K562 (cell line): Measurements from ENCODE around the gene FCRLA. TPM values are rescaled to one million over a fixed set of nuclear protein-coding genes. Genes with fewer than 3 reads are reported as not detected.

Experiments
- ETV6 ChIP-seq, 3 experiments: fragments of 150-350 bp in 1 of 3; sonication (generic) in 1 of 3; formaldehyde crosslinking in 1 of 3; IDR thresholded peaks; 2 replicates each; pipeline versions ENCODE4 v1.6.1 to v1.8.0; 2014 to 2022; ENCODE audit warnings: borderline replicate concordance in 2 of 3, low read depth in 2 of 3, antibody characterized with exemption in 1 of 3, low read length in 1 of 3, mild to moderate bottlenecking in 1 of 3, missing genetic modification reagents in 1 of 3
- GATAD2B ChIP-seq: fragments of 450-650 bp; IDR thresholded peaks from 2 replicates; pipeline ENCODE4 v1.6.1; 2017; ENCODE audit warnings: mild to moderate bottlenecking, borderline replicate concordance
- HCFC1 ChIP-seq: IDR thresholded peaks from 2 replicates; pipeline ENCODE4 v1.6.1; 2012; ENCODE audit warnings: low read depth, low read length, improper control_type of control experiment
- HDAC6 ChIP-seq: IDR thresholded peaks from 2 replicates; pipeline ENCODE4 v1.6.1; 2012; ENCODE audit warnings: low read depth, mild to moderate bottlenecking, control low read depth, inconsistent platforms, low read length, moderate library complexity
- HNRNPLL ChIP-seq: fragments of 200-400 bp; formaldehyde crosslinking; IDR thresholded peaks from 2 replicates; pipeline ENCODE4 v1.6.1; 2017; ENCODE audit warnings: low read length, low read depth, mild to moderate bottlenecking; ENCODE audit not compliant: poor library complexity, severe bottlenecking
- KLF16 ChIP-seq: IDR thresholded peaks from 2 replicates; pipeline ENCODE4 v1.6.1; 2016; ENCODE audit warnings: antibody characterized with exemption
- NCOA6 ChIP-seq: fragments of 450-650 bp; IDR thresholded peaks from 2 replicates; pipeline ENCODE4 v1.6.1; 2017; ENCODE audit warnings: mild to moderate bottlenecking
- OTX1 ChIP-seq: fragments of 450-650 bp; formaldehyde crosslinking; IDR thresholded peaks from 2 replicates; pipeline ENCODE4 v1.4.0; 2022; ENCODE audit warnings: mild to moderate bottlenecking
- PHF20 ChIP-seq: fragments of 450-650 bp; IDR thresholded peaks from 2 replicates; pipeline ENCODE4 v1.6.1; 2018; ENCODE audit not compliant: partially characterized antibody
- POLR2G ChIP-seq: fragments of 200-400 bp; formaldehyde crosslinking; IDR thresholded peaks from 2 replicates; pipeline ENCODE4 v1.6.1; 2017; ENCODE audit warnings: low read depth, mild to moderate bottlenecking, antibody characterized with exemption, low read length, moderate library complexity
- SMARCC2 ChIP-seq: fragments of 450-650 bp; IDR thresholded peaks from 2 replicates; pipeline ENCODE4 v1.6.1; 2017; ENCODE audit warnings: antibody characterized with exemption, moderate library complexity, mild to moderate bottlenecking, low read depth
- YY1 ChIP-seq, 3 experiments: IDR thresholded peaks; 2 replicates each; pipeline ENCODE4 v1.6.1; 2011; ENCODE audit warnings: low read length in 2 of 3, mild to moderate bottlenecking in 2 of 3, moderate library complexity in 2 of 3, borderline replicate concordance in 1 of 3, control low read depth in 1 of 3, low read depth in 1 of 3; ENCODE audit not compliant: insufficient read depth in 3 of 3, insufficient replicate concordance in 2 of 3, control insufficient read depth in 1 of 3, insufficient read length in 1 of 3; ENCODE audit errors: extremely low read depth in 1 of 3
- ZBTB1 ChIP-seq: sonication (generic); formaldehyde crosslinking; IDR thresholded peaks from 2 replicates; pipeline ENCODE4 v1.8.1; 2023; ENCODE audit warnings: missing genetic modification reagents, low read depth, mild to moderate bottlenecking, borderline replicate concordance
- ZNF165 ChIP-seq: fragments of 250-450 bp; sonication (Bioruptor Pico); IDR thresholded peaks from 2 replicates; pipeline ENCODE4 v1.4.0; 2020; ENCODE audit warnings: borderline replicate concordance
- polyA plus RNA-seq, 8 experiments: library from polyadenylated mRNA; depleted of rRNA in 4 of 8; stranded (reverse) in 5 of 8; unstranded in 3 of 8; fragments of >200 nt; fragmentation: Nextera tagmentation in 2 of 8; fragmentation: Illumina TruSeq in 1 of 8; extraction: Ambion mirVana in 2 of 8; extraction: Trizol in 1 of 8; gene quantifications; 2 replicates each; pipeline versions ENCODE4 v1.2.1 to v1.2.3, GENCODE V29; 2011 to 2014; ENCODE audit warnings: inconsistent platforms in 1 of 8, missing spikeins in 1 of 8
- total RNA-seq, 7 experiments: library from RNA; depleted of rRNA in 6 of 7; stranded (reverse); fragments of >200 nt in 6 of 7; fragmentation: Illumina TruSeq in 2 of 7; extraction: Trizol in 2 of 7; gene quantifications; 2 replicates each; pipeline versions ENCODE4 v1.2.1 to v1.2.3, GENCODE V29; 2011 to 2021; ENCODE audit warnings: low replicate concordance in 1 of 7
- TF ChIP-seq, protein P1 (sequence below), 2 experiments: fragments of 450-650 bp in 1 of 2; sonication (generic) in 1 of 2; formaldehyde crosslinking in 1 of 2; IDR thresholded peaks; 2 replicates each; pipeline versions ENCODE4 v1.7.1 to v1.9.0; 2016 to 2022; ENCODE audit warnings: inconsistent platforms in 1 of 2, mild to moderate bottlenecking in 1 of 2, missing genetic modification reagents in 1 of 2

FCRLA gene
- total and polyA plus RNA-seq, 9 of the 15 experiments (the other 6 are each of a cell fraction or from before 2014, with no cell fraction given), result 0.09 to 0.84 (median 0.44) TPM

DNA sequence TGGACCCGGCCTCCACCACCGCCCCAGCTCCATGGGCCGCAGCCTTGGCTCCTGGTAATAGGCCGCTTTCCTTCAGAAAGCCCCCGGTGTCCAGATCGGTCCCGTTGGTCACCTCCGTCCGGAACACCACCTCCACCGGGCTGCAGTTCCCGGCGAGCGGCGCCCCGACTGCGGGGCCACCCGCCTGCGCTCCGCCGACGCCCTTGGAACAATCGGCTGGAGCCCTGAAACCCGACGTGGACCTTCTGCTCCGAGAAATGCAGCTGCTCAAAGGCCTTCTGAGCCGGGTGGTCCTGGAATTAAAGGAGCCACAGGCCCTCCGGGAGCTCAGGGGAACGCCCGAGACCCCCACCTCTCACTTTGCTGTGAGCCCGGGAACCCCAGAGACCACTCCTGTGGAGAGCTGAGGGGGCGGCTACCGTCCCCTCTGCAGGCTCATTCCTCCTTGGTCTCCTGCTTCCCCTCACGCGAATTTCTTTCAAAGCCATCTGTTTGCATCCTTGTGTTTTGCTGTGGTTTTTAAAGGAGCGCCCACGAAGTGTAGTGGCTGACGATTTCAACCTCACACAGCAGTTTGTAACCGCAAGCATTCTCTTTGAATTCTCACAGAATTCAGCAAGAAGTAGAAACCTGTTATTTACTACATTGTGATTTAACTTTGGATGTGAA lies 20.4 kb downstream of the FCRLA start (continued):
- TF ChIP-seq, protein P1, sequence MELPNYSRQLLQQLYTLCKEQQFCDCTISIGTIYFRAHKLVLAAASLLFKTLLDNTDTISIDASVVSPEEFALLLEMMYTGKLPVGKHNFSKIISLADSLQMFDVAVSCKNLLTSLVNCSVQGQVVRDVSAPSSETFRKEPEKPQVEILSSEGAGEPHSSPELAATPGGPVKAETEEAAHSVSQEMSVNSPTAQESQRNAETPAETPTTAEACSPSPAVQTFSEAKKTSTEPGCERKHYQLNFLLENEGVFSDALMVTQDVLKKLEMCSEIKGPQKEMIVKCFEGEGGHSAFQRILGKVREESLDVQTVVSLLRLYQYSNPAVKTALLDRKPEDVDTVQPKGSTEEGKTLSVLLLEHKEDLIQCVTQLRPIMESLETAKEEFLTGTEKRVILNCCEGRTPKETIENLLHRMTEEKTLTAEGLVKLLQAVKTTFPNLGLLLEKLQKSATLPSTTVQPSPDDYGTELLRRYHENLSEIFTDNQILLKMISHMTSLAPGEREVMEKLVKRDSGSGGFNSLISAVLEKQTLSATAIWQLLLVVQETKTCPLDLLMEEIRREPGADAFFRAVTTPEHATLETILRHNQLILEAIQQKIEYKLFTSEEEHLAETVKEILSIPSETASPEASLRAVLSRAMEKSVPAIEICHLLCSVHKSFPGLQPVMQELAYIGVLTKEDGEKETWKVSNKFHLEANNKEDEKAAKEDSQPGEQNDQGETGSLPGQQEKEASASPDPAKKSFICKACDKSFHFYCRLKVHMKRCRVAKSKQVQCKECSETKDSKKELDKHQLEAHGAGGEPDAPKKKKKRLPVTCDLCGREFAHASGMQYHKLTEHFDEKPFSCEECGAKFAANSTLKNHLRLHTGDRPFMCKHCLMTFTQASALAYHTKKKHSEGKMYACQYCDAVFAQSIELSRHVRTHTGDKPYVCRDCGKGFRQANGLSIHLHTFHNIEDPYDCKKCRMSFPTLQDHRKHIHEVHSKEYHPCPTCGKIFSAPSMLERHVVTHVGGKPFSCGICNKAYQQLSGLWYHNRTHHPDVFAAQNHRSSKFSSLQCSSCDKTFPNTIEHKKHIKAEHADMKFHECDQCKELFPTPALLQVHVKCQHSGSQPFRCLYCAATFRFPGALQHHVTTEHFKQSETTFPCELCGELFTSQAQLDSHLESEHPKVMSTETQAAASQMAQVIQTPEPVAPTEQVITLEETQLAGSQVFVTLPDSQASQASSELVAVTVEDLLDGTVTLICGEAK (IDR thresholded peaks at IDR 0.05), result no peak; the same call in 1 of the 2 replicates
- TF ChIP-seq, protein P1 (CRISPR knock-in tag; IDR thresholded peaks at IDR 0.05), result no peak
- no peak for TF ChIP-seq HNRNPLL
- no peak for TF ChIP-seq OTX1 (CRISPR knock-in tag)
- peak; percentile 60; the same call in 1 of the 2 replicates for TF ChIP-seq NCOA6
- TF ChIP-seq PHF20, result peak; percentile 35
- TF ChIP-seq HDAC6, result no peak
- no peak for TF ChIP-seq ZBTB1 (CRISPR knock-in tag)
- 0 out of 2 replicates have a peak, but pooled peaks have one; percentile 22 for TF ChIP-seq GATAD2B
- TF ChIP-seq ZNF165 (CRISPR knock-in tag), result no peak
- TF ChIP-seq YY1 (IDR thresholded peaks at IDR 0.05; ENCODE audit: borderline replicate concordance in 1 of 3, control insufficient read depth in 1 of 3, extremely low read depth in 1 of 3, insufficient read depth in 3 of 3, insufficient read length in 1 of 3, insufficient replicate concordance in 2 of 3, low read depth in 1 of 3, low read length in 2 of 3), result no peak
- peak; percentile 53; the same call in 1 of the 2 replicates for TF ChIP-seq SMARCC2
- no peak for TF ChIP-seq KLF16
- peak; percentile 90 for TF ChIP-seq POLR2G
- no peak for TF ChIP-seq HCFC1
- no peak for TF ChIP-seq ETV6 (IDR thresholded peaks at IDR 0.05; ENCODE audit: borderline replicate concordance in 1 of 2, low read depth in 2 of 2, low read length in 1 of 2)
- TF ChIP-seq ETV6 (CRISPR knock-in tag; IDR thresholded peaks at IDR 0.05; ENCODE audit: borderline replicate concordance), result no peak
